HG03108 (cell line): Measurements from ENCODE around the gene PIM2.

ENCODE experiments used
- ATAC-seq: cut with Tn5 transposase; IDR thresholded peaks from one replicate; pipeline ENCODE4 v1.9.1; 2021; ENCODE audit warnings: moderate library complexity; ENCODE audit not compliant: unreplicated experiment

PIM2 gene

GRCh38 chrX:48918643-48919340 is at the start of gene PIM2:
PIM2 (minus strand) TSS chrX:48919024; CDS start chrX:48918834, 190 bp downstream.
- ATAC-seq: peak; percentile 79

GRCh38 chrX:48968377-48968776 is 49.6 kb upstream of the PIM2 start:
- ATAC-seq: no peak

DNA sequence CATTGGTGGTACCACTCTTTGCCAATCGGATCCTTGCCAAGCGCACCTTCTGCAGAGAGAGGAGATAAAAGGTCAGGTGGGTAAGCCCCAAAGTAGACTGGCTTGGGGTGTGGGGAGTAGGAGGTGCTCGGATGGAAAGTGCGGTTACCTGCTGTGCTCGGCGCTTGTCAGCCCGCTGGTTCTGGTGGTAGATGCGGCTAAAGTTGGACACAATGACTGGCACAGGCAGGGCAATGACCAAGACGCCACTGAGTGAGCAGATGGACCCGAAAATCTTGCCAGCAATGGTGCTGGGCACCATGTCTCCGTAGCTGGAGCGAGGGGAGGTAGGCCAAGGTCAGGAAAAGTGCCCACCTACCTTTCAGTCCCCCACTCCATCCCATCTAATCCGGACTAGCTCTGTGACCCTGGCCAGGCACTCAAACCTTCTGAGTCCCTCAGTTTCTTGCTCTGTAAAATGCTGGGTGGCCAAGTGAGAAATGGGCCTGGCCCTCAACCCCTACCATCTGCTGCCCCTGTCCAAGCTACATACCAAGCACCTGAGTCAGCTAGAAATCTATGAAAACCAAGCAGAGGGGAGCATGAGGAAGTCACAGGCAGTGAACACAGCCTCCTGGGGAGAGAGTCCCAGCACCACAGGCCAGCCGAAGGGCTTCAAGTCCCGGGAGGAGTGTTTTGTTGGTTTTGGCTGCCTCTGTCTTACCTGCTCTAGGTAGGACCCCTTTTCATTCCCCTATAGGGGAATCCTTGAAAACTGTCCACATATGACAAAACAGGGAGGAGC is 48.2 kb upstream of the PIM2 start:
- ATAC-seq: no peak

GRCh38 chrX:48965959-48966358 is 47.1 kb upstream of the PIM2 start:
- no peak for ATAC-seq

DNA sequence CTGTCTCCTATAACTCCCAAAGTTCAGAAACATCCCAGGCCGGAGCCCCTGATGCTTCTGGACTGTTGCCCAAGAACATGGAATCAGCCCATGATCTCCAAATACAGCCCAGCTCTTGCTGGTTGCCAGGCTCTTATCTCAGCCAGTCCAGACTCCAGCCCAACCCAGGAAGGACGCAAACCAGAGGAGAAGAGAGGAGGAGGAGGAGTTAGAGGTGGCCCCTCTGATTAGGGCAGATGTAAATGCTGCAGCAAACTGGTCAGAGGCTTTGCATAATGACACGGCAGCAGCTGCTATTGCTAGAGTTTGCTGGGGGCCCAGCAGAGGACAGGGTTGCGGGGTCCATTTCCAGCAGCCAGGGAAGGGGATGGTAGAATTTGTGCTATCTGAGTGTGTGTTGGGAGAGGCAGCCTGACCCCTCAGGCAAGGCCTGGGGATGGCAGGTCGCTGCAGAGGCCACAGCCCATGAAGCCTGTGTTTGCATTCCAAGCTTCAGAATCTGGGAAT is 42.8 kb upstream of the PIM2 start:
- no peak for ATAC-seq

DNA sequence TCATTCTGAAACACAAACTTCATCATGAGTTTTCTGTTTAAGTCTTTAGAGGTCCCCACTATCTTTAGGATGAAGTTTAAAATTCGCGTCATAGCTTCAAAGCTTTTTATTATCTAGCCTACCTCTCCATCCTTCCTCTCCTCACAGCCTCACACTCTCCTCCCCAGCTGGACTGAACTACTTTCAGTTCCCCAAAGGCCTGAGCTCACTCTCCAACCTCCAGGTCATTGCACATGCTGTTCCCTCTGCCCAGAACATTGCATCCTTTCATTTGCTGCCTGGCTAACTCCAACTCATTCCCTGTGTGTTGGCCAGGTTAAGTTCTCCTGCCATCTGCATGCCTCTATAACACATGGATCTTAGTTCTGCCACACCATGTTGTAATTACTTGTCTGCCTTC is 41.5 kb upstream of the PIM2 start:
- no peak for ATAC-seq

DNA sequence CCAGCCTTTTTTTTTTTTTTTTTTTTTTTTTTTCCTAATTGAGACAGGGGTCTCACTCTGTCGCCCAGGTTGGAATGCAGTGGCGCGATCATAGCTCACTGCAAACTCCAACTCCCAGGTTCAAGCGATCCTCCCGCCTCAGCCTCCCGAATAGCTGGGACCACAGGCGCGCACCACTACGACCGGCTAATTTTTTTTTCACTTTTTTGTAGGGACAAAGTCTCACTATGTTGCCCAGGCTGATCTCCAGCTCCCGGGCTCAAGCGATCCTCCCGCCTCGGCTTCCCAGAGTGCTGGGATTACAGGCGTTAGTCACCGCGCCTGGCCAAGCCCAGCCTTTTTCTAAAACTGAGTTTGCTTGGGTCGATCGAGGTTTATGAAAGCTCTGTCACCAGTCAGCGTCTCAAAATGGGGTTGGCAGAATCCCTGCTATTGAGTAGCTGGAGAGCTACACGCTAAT is 39.8 kb upstream of the PIM2 start:
- no peak for ATAC-seq

- peak; percentile 82 for ATAC-seq
Observed at GRCh38 chrX:48957827-48958634, 39.2 kb upstream of the PIM2 start.

- ATAC-seq: peak; percentile 23
Observed at GRCh38 chrX:48957477-48957826, 38.6 kb upstream of the PIM2 start, which contains the start of gene OTUD5. OTUD5 (minus strand) TSS chrX:48957607; CDS start chrX:48957570, 37 bp downstream.

GRCh38 chrX:48956728-48957414 is 38.0 kb upstream of the PIM2 start:
- ATAC-seq: no peak

DNA sequence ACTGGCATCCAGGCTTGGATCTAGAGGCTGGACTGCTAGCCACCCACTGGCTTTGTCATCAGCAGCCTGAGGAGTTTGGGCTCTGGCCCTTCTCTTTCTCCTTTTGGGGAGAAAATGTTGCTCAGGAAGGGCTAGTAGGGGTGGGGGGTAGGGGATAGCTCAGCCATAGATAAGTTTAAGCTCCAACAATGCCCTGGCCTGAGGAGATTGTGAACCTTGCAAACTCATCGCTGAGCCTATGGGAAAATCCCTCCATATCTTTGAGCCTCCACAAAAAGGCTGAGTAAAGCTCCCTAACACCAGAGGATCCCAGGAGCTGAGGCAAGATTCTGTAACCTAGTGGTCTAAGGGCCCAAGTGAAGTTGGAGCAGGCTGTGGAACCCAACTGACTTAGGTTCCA is 29.8 kb upstream of the PIM2 start:
- no peak for ATAC-seq

GRCh38 chrX:48945517-48946348 is 26.9 kb upstream of the PIM2 start:
- no peak for ATAC-seq

DNA sequence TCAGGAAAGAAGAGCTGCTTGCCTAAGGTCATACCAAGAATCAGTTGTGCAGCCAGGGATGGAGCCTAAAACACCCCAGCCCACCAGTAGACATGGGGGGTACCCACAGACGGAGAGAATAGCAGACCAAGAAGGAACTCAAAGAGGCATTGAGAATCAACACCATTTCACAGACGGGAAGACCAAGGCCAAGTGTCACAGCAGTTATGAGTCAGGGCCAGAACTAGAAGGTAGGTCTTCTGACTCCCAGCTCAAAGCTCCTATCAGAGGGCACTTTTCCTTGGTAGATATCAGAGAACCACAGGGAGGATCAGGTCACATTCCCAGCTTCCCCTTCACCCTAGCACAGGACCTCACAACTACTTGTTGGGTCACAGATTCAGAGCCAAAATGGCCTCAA is 24.1 kb upstream of the PIM2 start:
- ATAC-seq: no peak

DNA sequence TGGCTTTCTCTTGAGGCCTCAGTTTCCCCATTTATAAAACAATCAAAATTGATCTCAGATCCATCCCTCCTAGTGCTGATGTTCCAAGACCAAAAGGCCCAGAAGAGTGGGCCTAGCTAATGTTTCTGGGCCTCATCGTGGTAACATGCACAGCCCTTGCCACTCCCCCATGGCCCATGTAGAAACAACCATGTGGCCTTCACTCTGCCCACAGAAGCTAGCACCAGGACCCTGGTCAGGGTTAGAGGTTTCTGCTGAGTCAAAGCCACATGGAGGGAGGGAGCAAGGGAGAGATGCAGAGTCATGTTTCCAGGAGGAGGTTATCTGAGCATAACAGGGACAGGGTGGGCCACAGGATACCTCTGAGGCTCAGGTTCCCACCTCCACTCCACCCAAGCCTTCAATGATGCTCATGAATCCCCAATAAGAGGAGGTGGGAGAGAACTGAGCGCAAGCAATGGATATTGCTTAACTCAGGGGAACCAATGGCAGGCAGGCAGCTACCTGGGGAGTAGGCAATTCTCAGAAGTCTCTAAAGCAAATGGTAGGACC is 21.7 kb upstream of the PIM2 start:
- ATAC-seq: no peak

- ATAC-seq: peak; percentile 31
Observed at GRCh38 chrX:48939524-48940228, 20.9 kb upstream of the PIM2 start.

- peak; percentile 47 for ATAC-seq
Observed at GRCh38 chrX:48938721-48939425, 20.0 kb upstream of the PIM2 start.

- peak; percentile 54 for ATAC-seq
Observed at GRCh38 chrX:48937054-48937907, 18.5 kb upstream of the PIM2 start.
